HT1080 (cell line): ENCODE data around the gene PPP1R12A. TPM values are rescaled to one million over a fixed set of nuclear protein-coding genes. Genes with fewer than 3 reads are reported as not detected.

Source experiments
- DNase-seq: peaks from one replicate; pipeline ENCODE4 v3.0.0-alpha.2; 2015; ENCODE audit warnings: low read depth
- total RNA-seq: library from RNA; depleted of rRNA; stranded (reverse); fragments of >200 nt; shearing (Covaris generic); gene quantifications from 2 replicates; pipeline ENCODE4 v1.2.3, GENCODE V29; 2014

PPP1R12A gene
- total RNA-seq, 1 experiment from 2014 or later, result 36.3 TPM

DNA sequence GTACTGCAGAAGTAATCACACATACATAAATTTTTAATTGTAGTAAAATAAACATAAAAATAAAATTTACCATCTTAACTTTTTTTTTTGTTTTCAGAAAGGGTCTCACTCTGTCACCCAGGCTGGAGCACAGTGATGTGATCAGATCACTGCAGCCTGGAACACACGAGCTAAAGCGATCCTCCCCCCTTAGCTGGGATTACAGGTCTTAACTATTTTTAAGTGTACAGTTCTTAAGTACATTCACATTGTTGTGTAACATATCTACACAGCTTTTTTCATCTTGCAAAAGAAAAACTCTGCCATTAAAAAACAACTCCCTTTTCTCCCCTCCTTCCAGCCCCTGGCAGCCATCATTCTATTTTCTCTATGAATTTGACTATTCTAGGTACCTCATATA lies 92.3 kb downstream of the PPP1R12A start:
- no peak for DNase-seq

DNA sequence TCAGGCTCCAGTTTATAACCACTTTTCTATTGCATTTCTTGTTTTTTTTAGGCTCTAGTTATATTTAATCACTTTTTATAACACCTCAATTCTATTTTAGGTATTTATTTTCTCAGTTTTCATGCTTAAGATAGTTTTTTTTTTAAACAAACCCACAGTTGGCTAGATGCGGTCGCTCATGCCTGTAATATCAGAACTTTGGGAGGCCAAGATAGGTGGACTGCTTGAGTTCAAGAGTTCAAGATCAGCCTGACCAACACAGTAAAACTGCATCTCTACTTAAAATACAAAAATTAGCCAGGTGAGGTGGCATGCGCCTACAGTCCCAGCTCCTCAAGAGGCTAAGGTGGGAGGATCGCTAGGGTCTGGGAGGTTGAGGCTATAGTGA lies 93.0 kb downstream of the PPP1R12A start:
- no peak for DNase-seq

- no peak for DNase-seq
Observed at GRCh38 chr12:79841248-79841877, 93.5 kb downstream of the PPP1R12A start.

DNA sequence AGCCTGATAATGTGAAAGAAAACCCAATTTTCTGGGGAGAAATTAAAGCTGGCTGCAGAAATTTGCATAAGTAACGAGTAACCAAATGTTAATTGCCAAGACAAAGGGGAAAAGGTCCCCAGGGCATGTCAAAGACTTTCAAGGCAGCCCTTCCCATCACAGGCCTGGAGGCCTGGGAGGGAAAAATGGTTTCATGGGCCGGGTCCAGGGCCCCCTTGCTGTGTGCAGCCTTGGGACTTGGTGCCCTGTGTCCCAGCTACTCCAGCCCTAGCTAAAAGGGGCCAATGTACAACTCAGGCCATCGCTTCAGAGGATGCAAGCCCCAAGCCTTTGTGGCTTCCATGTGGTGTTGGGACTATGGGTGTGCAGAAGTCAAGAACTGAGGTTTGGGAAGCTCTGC lies 96.5 kb downstream of the PPP1R12A start:
- DNase-seq, result no peak

DNA sequence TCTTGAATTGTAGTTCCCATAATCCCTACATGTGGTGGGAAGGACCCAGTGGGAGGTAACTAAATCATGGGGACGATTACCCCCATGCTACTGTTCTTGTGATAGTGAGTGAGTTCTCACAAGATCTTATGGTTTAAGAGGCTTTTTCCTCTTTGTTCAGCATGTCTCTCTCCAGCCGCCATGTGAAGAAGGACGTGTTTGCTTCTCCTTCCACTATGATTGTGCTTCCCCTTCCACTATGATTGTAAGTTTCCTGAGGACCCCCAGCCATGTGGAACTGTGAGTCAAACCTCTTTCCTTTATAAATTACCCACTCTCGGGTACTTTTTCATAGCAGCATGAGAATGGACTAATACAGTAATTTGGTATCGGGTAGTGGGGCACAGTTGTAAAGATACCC lies 97.3 kb downstream of the PPP1R12A start:
- no peak for DNase-seq

DNA sequence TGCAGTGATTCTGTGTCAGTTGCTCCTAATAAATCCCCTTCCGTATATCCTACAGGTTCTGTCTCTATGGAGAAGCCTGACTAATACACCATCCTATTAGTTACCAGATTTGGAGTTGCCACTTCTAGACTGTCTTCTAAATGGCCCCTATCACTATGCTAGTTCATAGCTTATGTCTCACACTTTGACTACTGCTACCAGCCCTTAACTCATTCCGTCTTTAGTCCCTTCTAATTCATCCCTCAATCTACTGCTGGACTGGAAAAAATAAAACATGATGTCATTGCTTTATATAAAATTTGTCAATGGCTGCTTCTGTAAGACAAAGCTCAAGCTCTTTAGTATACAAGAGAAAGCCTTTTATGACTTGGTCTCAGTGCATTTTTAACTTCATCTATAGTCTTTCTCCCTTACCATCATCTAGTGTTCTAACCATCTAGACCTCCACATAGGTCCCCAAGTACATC lies 99.5 kb downstream of the PPP1R12A start:
- DNase-seq, result no peak

DNA sequence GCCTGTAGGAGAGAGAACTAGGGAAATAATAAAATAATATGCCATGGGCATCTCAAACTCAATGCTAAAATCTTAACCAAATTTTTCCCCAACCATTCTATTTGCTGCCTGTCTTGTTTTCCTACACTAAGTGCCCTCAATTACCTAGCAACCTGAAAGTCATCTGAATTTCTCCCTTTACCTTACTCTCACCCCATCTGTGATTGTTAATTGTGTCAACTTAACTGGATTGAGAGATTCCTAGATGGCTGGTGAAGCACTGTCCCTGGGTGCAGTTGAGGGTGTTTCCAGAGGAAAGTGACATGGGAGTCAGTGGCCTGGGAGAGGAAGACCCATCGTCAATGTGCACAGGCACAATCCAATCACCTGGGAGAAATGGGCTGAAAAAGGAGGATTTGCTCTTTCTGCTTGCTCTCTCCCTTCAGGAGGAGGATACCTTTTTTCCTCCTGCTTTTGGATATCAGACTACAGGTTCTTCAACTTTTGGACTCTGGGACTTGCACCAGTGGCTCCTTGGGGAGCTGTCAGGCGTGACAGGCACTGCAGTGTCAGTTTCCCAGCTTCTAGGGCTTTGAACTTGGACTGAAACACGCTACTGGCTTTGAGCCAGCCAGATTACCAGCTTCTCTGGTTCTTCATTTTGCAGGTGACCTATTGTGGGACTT lies 100.1 kb downstream of the PPP1R12A start:
- DNase-seq, result no peak

GRCh38 chr12:79830440-79830839 lies 104.5 kb downstream of the PPP1R12A start:
- no peak for DNase-seq

DNA sequence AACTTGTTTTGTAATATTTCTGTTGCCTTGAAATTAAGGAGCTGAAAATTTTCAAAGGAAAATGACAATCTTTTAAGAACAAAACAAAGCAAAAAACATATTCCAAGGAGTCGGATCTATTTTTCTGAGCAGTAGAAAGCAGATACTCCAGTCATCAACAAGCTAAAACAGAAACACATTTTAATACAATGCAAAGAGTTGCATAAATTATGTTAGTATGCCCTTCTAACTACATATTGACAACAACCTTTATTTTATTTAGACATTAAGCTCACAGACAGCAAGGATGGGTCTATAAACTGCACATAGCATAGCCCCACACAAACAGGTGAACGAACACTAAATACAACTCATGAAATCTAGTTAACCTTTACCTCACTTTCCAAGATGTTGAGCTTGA lies 106.0 kb downstream of the PPP1R12A start:
- no peak for DNase-seq

GRCh38 chr12:79827484-79827883 lies 107.4 kb downstream of the PPP1R12A start:
- no peak for DNase-seq

DNA sequence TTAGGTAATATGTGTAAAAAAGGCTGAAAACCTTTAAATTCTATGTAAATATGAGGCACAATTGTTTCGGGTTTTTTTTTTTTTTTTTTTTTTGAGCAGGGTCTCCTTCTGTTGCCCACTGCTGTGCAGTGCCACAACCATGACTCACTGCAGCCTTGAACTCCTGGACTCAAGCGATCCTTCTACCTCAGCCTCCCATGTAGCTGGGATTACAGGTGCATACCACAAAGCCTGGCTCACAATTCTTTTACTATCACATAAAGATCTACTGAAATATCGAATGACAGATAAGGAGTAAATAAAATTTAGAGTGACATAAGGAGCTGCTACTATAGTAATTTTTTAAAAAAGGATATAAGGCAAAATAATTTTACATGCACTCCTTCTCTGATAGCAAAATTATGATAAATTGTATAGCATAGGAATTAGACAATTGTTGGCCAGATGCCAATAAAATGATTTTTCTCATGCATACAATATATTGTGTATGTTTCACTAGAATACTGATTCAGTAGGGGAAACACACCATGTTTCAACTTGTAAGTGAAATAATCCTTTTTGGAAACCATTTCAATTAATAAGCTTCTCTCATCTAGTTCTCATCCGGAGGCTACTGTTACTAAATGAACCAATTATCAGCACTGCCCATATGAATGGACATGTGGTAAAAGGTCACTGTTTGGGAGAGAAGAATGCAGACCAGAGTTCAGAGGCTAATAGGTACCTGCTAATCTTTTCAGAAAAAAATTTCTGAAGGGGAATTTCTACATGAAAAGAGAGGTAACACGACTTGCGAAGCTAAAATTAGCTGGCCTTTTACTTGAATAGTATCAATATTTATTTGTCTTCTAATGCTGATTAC lies 108.4 kb downstream of the PPP1R12A start:
- DNase-seq, result no peak

DNA sequence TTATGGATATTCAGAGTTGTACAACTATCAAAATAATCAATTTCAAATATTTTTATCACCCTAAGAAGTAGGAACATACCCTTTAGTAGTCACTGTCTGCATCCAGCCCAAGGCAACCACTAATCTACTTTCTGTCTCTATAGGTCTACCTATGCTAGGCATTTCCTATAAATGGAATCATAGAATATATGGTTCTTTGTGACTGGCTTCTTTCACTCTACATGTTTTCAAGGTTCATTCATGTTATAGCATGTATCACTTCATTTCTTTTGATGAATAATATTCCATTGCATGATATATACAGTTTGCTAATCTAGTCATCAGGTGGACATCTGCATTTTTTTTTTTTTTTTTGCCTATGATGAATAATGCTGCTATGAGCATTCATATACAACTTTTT lies 112.4 kb downstream of the PPP1R12A start:
- DNase-seq, result no peak

DNA sequence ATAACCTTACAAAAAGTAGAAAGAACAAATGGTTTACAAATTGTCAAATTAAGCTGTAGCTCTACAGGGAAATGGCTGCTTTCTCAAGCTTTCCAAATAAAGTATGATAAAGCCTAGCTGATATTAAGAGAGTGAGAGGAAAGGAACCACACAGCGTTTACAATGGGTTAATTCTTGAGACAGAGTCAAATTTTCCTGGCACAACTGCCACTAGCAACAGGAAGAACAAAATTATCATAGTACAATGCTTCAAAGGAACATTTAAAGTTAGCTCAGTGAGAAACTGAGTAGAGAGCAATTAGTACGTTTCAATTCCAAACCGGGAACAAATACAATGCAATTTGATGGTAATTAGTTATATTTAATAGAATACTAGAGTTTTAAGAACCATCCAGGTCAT lies 116.0 kb downstream of the PPP1R12A start:
- DNase-seq, result no peak

- DNase-seq, result peak; percentile 32
Observed at GRCh38 chr12:79784366-79785065, 150.4 kb downstream of the PPP1R12A start.

- DNase-seq, result peak; percentile 17
Observed at GRCh38 chr12:79782172-79782900, 152.6 kb downstream of the PPP1R12A start.

GRCh38 chr12:79778802-79779448 lies 156.0 kb downstream of the PPP1R12A start:
- DNase-seq, result no peak

DNA sequence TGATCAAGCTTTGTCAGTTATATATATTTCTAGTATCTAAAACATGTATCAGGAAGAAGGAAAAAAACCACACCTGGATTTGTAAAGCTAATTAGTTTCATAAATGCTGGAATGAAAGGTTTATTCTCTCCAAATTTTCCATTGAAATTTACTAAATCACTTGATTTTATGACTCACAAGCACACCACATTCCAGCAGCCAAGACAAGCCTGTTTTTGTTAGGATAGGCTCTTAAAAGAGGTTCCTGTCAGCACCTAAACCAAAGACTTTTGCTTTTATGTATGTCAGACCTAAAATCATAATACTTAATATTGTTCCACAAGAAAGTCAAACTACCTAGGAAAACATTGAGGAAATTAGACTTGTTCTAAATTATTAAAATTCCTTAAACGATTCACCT lies 158.8 kb downstream of the PPP1R12A start:
- DNase-seq, result peak; percentile 56

DNA sequence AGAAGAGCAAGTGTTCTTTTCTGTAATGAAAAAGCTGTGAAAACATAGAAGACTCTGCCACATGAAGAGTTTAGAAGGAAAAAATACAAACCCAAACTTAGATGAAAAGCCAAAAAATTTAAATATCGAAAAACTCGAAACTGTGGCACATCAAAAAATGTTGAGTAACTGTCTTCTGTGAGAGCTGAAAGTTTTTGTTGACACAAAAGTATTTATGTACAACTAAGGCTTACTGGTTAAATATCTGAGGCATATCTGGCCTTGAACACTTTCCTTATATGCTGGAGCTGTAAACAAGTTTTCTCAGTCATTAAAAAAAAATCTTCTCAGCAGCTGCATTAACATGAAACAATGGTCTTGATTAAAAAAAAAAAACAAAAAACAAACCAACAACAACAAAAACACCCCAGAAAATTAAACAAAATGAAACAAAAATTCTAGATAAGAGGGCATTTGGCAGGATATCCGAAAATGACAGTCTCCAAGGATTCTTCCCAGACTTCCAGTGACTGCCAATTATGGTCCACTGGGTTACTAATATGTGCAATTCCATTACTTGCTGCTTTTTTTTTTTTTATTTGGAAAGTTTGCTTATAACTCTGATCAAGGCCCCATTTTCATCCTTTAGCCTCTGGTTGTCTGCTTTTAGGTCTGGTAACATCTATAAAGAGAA lies 159.4 kb downstream of the PPP1R12A start:
- DNase-seq, result no peak

DNA sequence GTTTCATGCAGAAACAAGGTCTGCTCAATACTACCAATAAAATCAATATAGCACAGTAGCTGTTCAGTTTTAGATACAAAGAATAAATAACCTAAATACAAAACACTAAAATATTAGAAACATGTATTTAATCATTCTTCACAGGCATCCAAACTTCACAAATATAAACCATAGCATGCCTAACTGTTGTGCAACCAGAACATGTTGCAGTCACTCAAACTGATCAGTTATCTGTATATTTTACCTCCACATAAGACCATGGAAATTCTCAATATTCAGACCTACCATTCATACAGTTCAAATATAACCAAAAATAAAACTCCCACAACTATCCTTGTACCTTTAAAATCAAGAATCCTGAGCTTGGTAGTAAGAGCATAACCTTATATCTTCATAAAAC lies 161.0 kb downstream of the PPP1R12A start:
- no peak for DNase-seq
